Measurements from ENCODE around the gene STARD10. TPM values are rescaled to one million over a fixed set of nuclear protein-coding genes. Genes with fewer than 3 reads are reported as not detected.

Gene STARD10
- total and polyA plus RNA-seq, 9 of the 15 experiments (the other 6 are each of a cell fraction or from before 2014, with no cell fraction given) = 0.15 to 52.9 (median 32.3) TPM

GRCh38 chr11:72814286-72815109 is 20.7 kb upstream of the STARD10 start, which contains the start of gene ATG16L2:
Gene ATG16L2, plus strand, starts transcription at chr11:72814411. Its CDS starts 35 bp downstream, at chr11:72814446.
- whole genome bisulfite sequencing (ENCODE audit: insufficient coverage, low coverage, missing lambda C conversion rate) = 4% methylated on average over 43 of the region's 75 CpGs
- intact Hi-C loops (cut with micrococcal nuclease) = loop anchor here (5.0 kb wide), 1 partner anchor 87 kb away; no protein-coding TSS in a partner anchor
- BruUV-seq (replicated peaks) = TSS peak; percentile 59
- Histone ChIP-seq H3K79me2 (ENCODE audit: control insufficient read depth, insufficient read depth, low read length) (peaks cover 4% of the 10 kb centered on the region; the same call in 2 of the 3 replicates), H3K4me2 (ENCODE audit: insufficient read depth, low read length) (peak within 1 kb of the TSS; percentile 93), H3K9me1 (ENCODE audit: control insufficient read depth, insufficient read depth, low read length) (peaks cover 5% of the 10 kb centered on the region), H3K9ac (ENCODE audit: insufficient read depth in 1 of 2, low read depth in 2 of 2, low read length in 2 of 2) (peak within 1 kb of the TSS; percentile 78 to 92), H3K4me3 (peak within 1 kb of the TSS; percentile 59), H3K4me1 (replicated peaks in 1 of 2; ENCODE audit: control insufficient read depth in 2 of 2, insufficient read depth in 2 of 2, low read length in 2 of 2) (peaks cover 33 to 42% of the 10 kb centered on the region in 2 experiments), H4K20me1 (replicated peaks; ENCODE audit: control insufficient read depth, insufficient read depth, low read length) (no peaks in the 10 kb centered on the region), H3K27ac (ENCODE audit: extremely low read depth, low read depth, low read length) (peak within 1 kb of the TSS; percentile 87; the same call in 2 of the 3 replicates), H3K36me3 (ENCODE audit: control insufficient read depth, insufficient read depth, low read length) (no peaks in the 10 kb centered on the region), H2AFZ (ENCODE audit: low read depth, low read length) (peak within 1 kb of the TSS; percentile 96), H3K27me3 (ENCODE audit: control insufficient read depth in 2 of 2, insufficient read depth in 2 of 2, low read length in 2 of 2) (no peaks in the 10 kb centered on the region), H3K9me3 (replicated peaks; ENCODE audit: control insufficient read depth, insufficient read depth, low read depth, low read length) (no peaks in the 10 kb centered on the region)
- peak; percentile 84 to 93 (median 92) for DNase-seq (ENCODE audit: extremely low read depth in 1 of 4, low spot score in 3 of 4)
- ChIA-PET CTCF (ENCODE audit: low intra/inter-chr PET ratio) (interaction anchor here (0.6 to 3.1 kb wide), 4 partner anchors 21 to 197 kb away, joined by 3 to 20 read pairs (median 3); no protein-coding TSS in a partner anchor), POLR2A (interaction anchor here (0.5 to 2.8 kb wide), 6 partner anchors 16 to 740 kb away, joined by 3 to 17 read pairs (median 4); partner anchors contain the start of gene STARD10)
- in situ Hi-C loops (cut with MboI) = no loop called here
- no peak for FAIRE-seq
- ATAC-seq = peak; percentile 88
- no peak for TF ChIP-seq ZNF197 (CRISPR knock-in tag; IDR thresholded peaks at IDR 0.05; ENCODE audit: low read depth)
- peak; percentile 40; the same call in 1 of the 2 replicates for TF ChIP-seq EP400 (IDR thresholded peaks at IDR 0.05)
- TF ChIP-seq PHB (CRISPR knock-in tag; IDR thresholded peaks at IDR 0.05) = no peak
- TF ChIP-seq ZNF655 (CRISPR knock-in tag; IDR thresholded peaks at IDR 0.05) = no peak
- no peak for TF ChIP-seq ATF1 (CRISPR knock-in tag; IDR thresholded peaks at IDR 0.05)
- peak; percentile 87 for TF ChIP-seq ATF1 (tag; IDR thresholded peaks at IDR 0.05)
- TF ChIP-seq TBP (optimal IDR thresholded peaks at IDR 0.05; ENCODE audit: low read depth, low read length) = peak; percentile 16
- TF ChIP-seq TRIM24 (IDR thresholded peaks at IDR 0.05) = peak in 1 of 2 experiments; percentile 11; a peak in 1 of 4 replicates
- TF ChIP-seq RAD21 (CRISPR knock-in tag; conservative IDR thresholded peaks at IDR 0.05 in 1 of 2, IDR thresholded peaks at IDR 0.05 in 1 of 2) = peak; percentile 24 to 32; a peak in 3 of 4 replicates
- peak; percentile 14; the same call in 1 of the 2 replicates for TF ChIP-seq HDAC2 (IDR thresholded peaks at IDR 0.05)
- no peak for TF ChIP-seq ASH1L (IDR thresholded peaks at IDR 0.05; ENCODE audit: borderline replicate concordance, low read depth, partially characterized antibody)
- TF ChIP-seq ARID3B (CRISPR knock-in tag; IDR thresholded peaks at IDR 0.05; ENCODE audit: borderline replicate concordance) = no peak
- no peak for TF ChIP-seq KLF16 (IDR thresholded peaks at IDR 0.05)
- peak; percentile 40 for TF ChIP-seq CHD2 (IDR thresholded peaks at IDR 0.05; ENCODE audit: low read depth, low read length)
- 0 out of 4 replicates have a peak, but pooled peaks have one; percentile 25 to 74 for TF ChIP-seq SIN3A (IDR thresholded peaks at IDR 0.05; ENCODE audit: borderline replicate concordance in 2 of 2, control insufficient read depth in 1 of 2, low read depth in 2 of 2, low read length in 2 of 2)
- TF ChIP-seq NFYB (IDR thresholded peaks at IDR 0.05; ENCODE audit: extremely low read depth, insufficient read length) = no peak
- peak; percentile 46 for TF ChIP-seq SAP30 (IDR thresholded peaks at IDR 0.05; ENCODE audit: borderline replicate concordance, insufficient read depth, low read depth, low read length, poor library complexity, severe bottlenecking)
- TF ChIP-seq HNRNPH1 (optimal IDR thresholded peaks at IDR 0.05; ENCODE audit: low read depth, low read length) = no peak
- no peak for TF ChIP-seq TCFL5 (CRISPR knock-in tag; conservative IDR thresholded peaks at IDR 0.05)
- no peak for TF ChIP-seq ZFX (CRISPR knock-in tag; IDR thresholded peaks at IDR 0.05)

Data from K562 (cell line).